Mesenchymal stem cell (in vitro differentiated cells and primary cell): ENCODE measurements around the gene GRM5.
A peak's percentile ranks its signal among the peaks of the same experiment; 100 is the strongest.

Experiments used
- DNase-seq: peaks from one replicate; pipeline ENCODE4 v3.0.0-alpha.2; 2013
- H2AFZ ChIP-seq: one replicate; pipeline ENCODE4 v1.6.1; 2013; ENCODE audit warnings: low read depth, mild to moderate bottlenecking, control low read depth, inconsistent platforms, low read length, moderate library complexity
- H2AK5ac ChIP-seq: 2 replicates; pipeline ENCODE4 v1.6.1; 2013; ENCODE audit warnings: low read length, moderate library complexity, mild to moderate bottlenecking, inconsistent platforms; ENCODE audit not compliant: severe bottlenecking
- H2BK120ac ChIP-seq: one replicate; pipeline ENCODE4 v1.6.1; 2013; ENCODE audit warnings: low read depth, mild to moderate bottlenecking, inconsistent platforms, low read length, moderate library complexity
- H2BK12ac ChIP-seq, 2 experiments: one replicate each; pipeline ENCODE4 v1.6.1; 2013; ENCODE audit warnings: inconsistent platforms in 2 of 2, low read length in 2 of 2, mild to moderate bottlenecking in 2 of 2, moderate library complexity in 2 of 2, control low read depth in 1 of 2
- H2BK15ac ChIP-seq: one replicate; pipeline ENCODE4 v1.6.1; 2013; ENCODE audit warnings: mild to moderate bottlenecking, low read depth, inconsistent platforms; ENCODE audit not compliant: poor library complexity, severe bottlenecking
- H2BK5ac ChIP-seq: 2 replicates; pipeline ENCODE4 v1.6.1; 2013; ENCODE audit warnings: low read depth, mild to moderate bottlenecking, low read length, control low read depth, inconsistent platforms; ENCODE audit not compliant: poor library complexity, severe bottlenecking
- H3K14ac ChIP-seq, 2 experiments: one replicate each; pipeline ENCODE4 v1.6.1; 2013; ENCODE audit warnings: inconsistent platforms in 2 of 2, low read length in 2 of 2, control low read depth in 1 of 2, mild to moderate bottlenecking in 1 of 2, moderate library complexity in 1 of 2
- H3K18ac ChIP-seq, 2 experiments: one replicate each; pipeline ENCODE4 v1.6.1; 2013; ENCODE audit warnings: inconsistent platforms in 2 of 2, low read length in 2 of 2, control low read depth in 1 of 2, low read depth in 1 of 2, mild to moderate bottlenecking in 1 of 2
- H3K23ac ChIP-seq, 2 experiments: one replicate each; pipeline ENCODE4 v1.6.1; 2013; ENCODE audit warnings: inconsistent platforms in 2 of 2, low read length in 2 of 2, mild to moderate bottlenecking in 2 of 2, moderate library complexity in 2 of 2, control low read depth in 1 of 2
- H3K27ac ChIP-seq: 2 replicates; pipeline ENCODE4 v1.5.1; 2013; ENCODE audit warnings: mild to moderate bottlenecking, moderate library complexity, low read length, control low read depth, inconsistent platforms; ENCODE audit not compliant: poor library complexity, severe bottlenecking
- H3K27me3 ChIP-seq, 2 experiments: 2 replicates each; pipeline versions ENCODE4 v1.6.1 to v1.7.0; 2013; ENCODE audit warnings: low read length in 2 of 2, mild to moderate bottlenecking in 2 of 2, moderate library complexity in 2 of 2, control low read depth in 1 of 2, inconsistent platforms in 1 of 2; ENCODE audit not compliant: control insufficient read depth in 1 of 2, insufficient read depth in 1 of 2
- H3K36me3 ChIP-seq, 2 experiments: 2 replicates each; pipeline versions ENCODE4 v1.6.1 to v1.7.0; 2013; ENCODE audit warnings: low read length in 2 of 2, control low read depth in 1 of 2, inconsistent platforms in 1 of 2, low read depth in 1 of 2, mild to moderate bottlenecking in 1 of 2; ENCODE audit not compliant: insufficient read depth in 2 of 2, control insufficient read depth in 1 of 2
- H3K4ac ChIP-seq, 2 experiments: one replicate each; pipeline ENCODE4 v1.6.1; 2013; ENCODE audit warnings: inconsistent platforms in 2 of 2, low read length in 2 of 2, mild to moderate bottlenecking in 2 of 2, moderate library complexity in 2 of 2, control low read depth in 1 of 2, low read depth in 1 of 2
- H3K4me1 ChIP-seq: 2 replicates; pipeline ENCODE4 v1.6.1; 2013; ENCODE audit warnings: low read depth, low read length, control low read depth; ENCODE audit not compliant: control insufficient read depth, insufficient read depth
- H3K4me2 ChIP-seq: 2 replicates; pipeline ENCODE4 v1.6.1; 2013; ENCODE audit warnings: low read length, mild to moderate bottlenecking, inconsistent platforms; ENCODE audit not compliant: poor library complexity, severe bottlenecking
- H3K4me3 ChIP-seq, 2 experiments: 2 replicates each; pipeline versions ENCODE4 v1.5.1 to v1.7.0; 2013; ENCODE audit warnings: low read length in 2 of 2, mild to moderate bottlenecking in 2 of 2, control low read depth in 1 of 2, low read depth in 1 of 2; ENCODE audit not compliant: insufficient read depth in 1 of 2
- H3K79me1 ChIP-seq: replicated peaks from 2 replicates; pipeline ENCODE4 v1.6.1; 2013; ENCODE audit warnings: mild to moderate bottlenecking, control low read depth, low read length, inconsistent platforms; ENCODE audit not compliant: poor library complexity, severe bottlenecking
- H3K9ac ChIP-seq: 2 replicates; pipeline ENCODE4 v1.7.0; 2013; ENCODE audit warnings: mild to moderate bottlenecking, low read length, moderate library complexity
- H3K9me3 ChIP-seq: 2 replicates; pipeline ENCODE4 v1.7.0; 2013; ENCODE audit warnings: mild to moderate bottlenecking, low read length; ENCODE audit not compliant: control insufficient read depth
- H4K8ac ChIP-seq: one replicate; pipeline ENCODE4 v1.6.1; 2013; ENCODE audit warnings: inconsistent platforms, mild to moderate bottlenecking, low read length, moderate library complexity
- H4K91ac ChIP-seq: one replicate; pipeline ENCODE4 v1.6.1; 2013; ENCODE audit warnings: mild to moderate bottlenecking, low read length, inconsistent platforms
- WGBS: methylation state at CpG from one replicate; pipeline ENCODE4 v1.1.7; 2013; ENCODE audit warnings: mixed read lengths; 5-methylcytosine and 5-hydroxymethylcytosine counted together

GRM5 gene

GRCh38 chr11:88507771-88508417 is 557.9 kb downstream of the GRM5 start:
- H3K23ac ChIP-seq: no peak overlapping the region
- H3K9me3 ChIP-seq: no peaks in the 10 kb centered on the region
- H3K4me2 ChIP-seq: peak overlapping the region; percentile 74
- H2BK15ac ChIP-seq: no peak overlapping the region
- 65% methylated on average over 11 of the region's 11 CpGs for WGBS
- H2BK5ac ChIP-seq: no peak overlapping the region
- H3K4ac ChIP-seq: no peak overlapping the region
- H3K27ac ChIP-seq: peak overlapping the region; percentile 44
- H3K27me3 ChIP-seq: peaks cover 0 to 23% of the 10 kb centered on the region in 2 experiments
- no peak overlapping the region for H4K91ac ChIP-seq
- H2AFZ ChIP-seq: no peak overlapping the region
- no peak overlapping the region for H2AK5ac ChIP-seq
- no peak overlapping the region for H4K8ac ChIP-seq
- no peak overlapping the region for H2BK12ac ChIP-seq
- H3K36me3 ChIP-seq: no peaks in the 10 kb centered on the region
- H3K14ac ChIP-seq: no peak overlapping the region
- H3K9ac ChIP-seq: no peak overlapping the region
- peak overlapping the region in 1 of 2 experiments; percentile 67 for H3K4me3 ChIP-seq
- no peak overlapping the region for H3K18ac ChIP-seq
- peaks cover 3% of the 10 kb centered on the region for H3K79me1 ChIP-seq
- DNase-seq: no peak
- H2BK120ac ChIP-seq: no peak overlapping the region
- peaks cover 13% of the 10 kb centered on the region for H3K4me1 ChIP-seq

GRCh38 chr11:88501541-88501940 is 564.2 kb downstream of the GRM5 start:
- H3K79me1 ChIP-seq: no peaks in the 10 kb centered on the region
- H3K36me3 ChIP-seq: no peaks in the 10 kb centered on the region
- H3K27ac ChIP-seq: no peak overlapping the region
- no peaks in the 10 kb centered on the region for H3K4me1 ChIP-seq
- 44% methylated on average over 1 of the region's 2 CpGs for WGBS
- H3K9me3 ChIP-seq: no peaks in the 10 kb centered on the region
- no peak overlapping the region for H3K18ac ChIP-seq
- H2BK5ac ChIP-seq: no peak overlapping the region
- no peak overlapping the region for H2BK120ac ChIP-seq
- H3K4me3 ChIP-seq: no peak overlapping the region
- H3K4me2 ChIP-seq: no peak overlapping the region
- H3K14ac ChIP-seq: no peak overlapping the region
- no peak overlapping the region for H2AK5ac ChIP-seq
- H2BK12ac ChIP-seq: no peak overlapping the region
- no peak overlapping the region for H2AFZ ChIP-seq
- no peak overlapping the region for H3K9ac ChIP-seq
- H3K23ac ChIP-seq: no peak overlapping the region
- no peaks in the 10 kb centered on the region for H3K27me3 ChIP-seq
- H4K91ac ChIP-seq: no peak overlapping the region
- no peak overlapping the region for H3K4ac ChIP-seq
- H4K8ac ChIP-seq: no peak overlapping the region
- no peak overlapping the region for H2BK15ac ChIP-seq
- DNase-seq: no peak

GRCh38 chr11:88495836-88496235 is 569.9 kb downstream of the GRM5 start:
- no peak overlapping the region for H3K23ac ChIP-seq
- H2AFZ ChIP-seq: no peak overlapping the region
- H3K4me1 ChIP-seq: no peaks in the 10 kb centered on the region
- H4K8ac ChIP-seq: no peak overlapping the region
- WGBS: 94% methylated on average over 1 of the region's 2 CpGs
- no peak overlapping the region for H2BK5ac ChIP-seq
- no peak overlapping the region for H3K18ac ChIP-seq
- no peak overlapping the region for H3K4me2 ChIP-seq
- H3K79me1 ChIP-seq: no peaks in the 10 kb centered on the region
- peak overlapping the region in 1 of 2 experiments; percentile 75 for H3K14ac ChIP-seq
- no peak overlapping the region for H3K9ac ChIP-seq
- DNase-seq: no peak
- no peak overlapping the region for H4K91ac ChIP-seq
- no peak overlapping the region for H2BK120ac ChIP-seq
- no peak overlapping the region for H3K4me3 ChIP-seq
- no peak overlapping the region for H2BK12ac ChIP-seq
- H3K36me3 ChIP-seq: no peaks in the 10 kb centered on the region
- H3K27ac ChIP-seq: no peak overlapping the region
- H3K4ac ChIP-seq: no peak overlapping the region
- no peak overlapping the region for H2AK5ac ChIP-seq
- no peak overlapping the region for H2BK15ac ChIP-seq
- H3K9me3 ChIP-seq: no peaks in the 10 kb centered on the region
- H3K27me3 ChIP-seq: no peaks in the 10 kb centered on the region

DNA sequence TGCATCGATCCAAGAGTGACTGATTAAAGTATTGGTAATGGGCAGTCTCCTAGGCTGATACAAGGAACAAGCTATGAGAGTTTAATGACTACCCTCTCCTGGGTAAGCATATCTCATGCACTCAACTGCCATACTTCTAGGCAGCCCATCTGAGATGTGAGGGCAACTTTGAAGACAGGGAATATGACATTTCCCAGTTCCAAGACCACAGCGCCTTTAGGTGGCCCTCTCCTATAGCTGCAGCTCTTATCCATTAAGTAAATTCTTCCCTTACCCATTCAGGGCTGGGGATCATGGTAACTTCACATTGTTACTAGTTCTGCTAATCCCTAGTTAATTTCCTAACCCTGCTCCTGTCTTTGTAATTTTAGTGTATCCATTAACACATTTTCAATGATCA is 570.9 kb downstream of the GRM5 start:
- no peak overlapping the region for H3K4ac ChIP-seq
- H3K23ac ChIP-seq: no peak overlapping the region
- no peaks in the 10 kb centered on the region for H3K36me3 ChIP-seq
- no peak overlapping the region for H3K14ac ChIP-seq
- no peak overlapping the region for H2AK5ac ChIP-seq
- H3K9me3 ChIP-seq: no peaks in the 10 kb centered on the region
- no peak overlapping the region for H3K27ac ChIP-seq
- no peak overlapping the region for H4K8ac ChIP-seq
- no peak overlapping the region for H3K4me2 ChIP-seq
- H2AFZ ChIP-seq: no peak overlapping the region
- no peak overlapping the region for H3K4me3 ChIP-seq
- no peaks in the 10 kb centered on the region for H3K27me3 ChIP-seq
- H3K79me1 ChIP-seq: no peaks in the 10 kb centered on the region
- H2BK15ac ChIP-seq: no peak overlapping the region
- no peak for DNase-seq
- H2BK5ac ChIP-seq: no peak overlapping the region
- H3K4me1 ChIP-seq: no peaks in the 10 kb centered on the region
- no peak overlapping the region for H2BK120ac ChIP-seq
- no peak overlapping the region for H2BK12ac ChIP-seq
- 95% methylated on average over 1 of the region's 2 CpGs for WGBS
- H4K91ac ChIP-seq: no peak overlapping the region
- no peak overlapping the region for H3K18ac ChIP-seq
- no peak overlapping the region for H3K9ac ChIP-seq
